Large intestine (tissue), 3 donors: Measurements from ENCODE around the gene MYRIP. TPM values are rescaled to one million over a fixed set of nuclear protein-coding genes. Genes with fewer than 3 reads are reported as not detected.
A peak's percentile ranks its signal among the peaks of the same experiment; 100 is the strongest.

Source experiments
- DNase-seq, 2 donors: peaks; one replicate each; pipeline versions ENCODE4 v3.0.0 to v3.0.0-alpha.2; 2013
- H3K27ac ChIP-seq: one replicate; pipeline ENCODE4 v1.5.1; 2013; ENCODE audit warnings: low read length
- H3K27me3 ChIP-seq: 2 replicates; pipeline ENCODE4 v1.6.1; 2013; ENCODE audit warnings: low read length; ENCODE audit not compliant: control insufficient read depth, insufficient read depth
- H3K36me3 ChIP-seq: 2 replicates; pipeline ENCODE4 v1.6.1; 2013; ENCODE audit warnings: low read length; ENCODE audit not compliant: control insufficient read depth, insufficient read depth
- H3K4me1 ChIP-seq: one replicate; pipeline ENCODE4 v1.6.1; 2013; ENCODE audit warnings: low read length; ENCODE audit not compliant: control insufficient read depth, insufficient read depth
- H3K4me3 ChIP-seq: one replicate; pipeline ENCODE4 v1.5.1; 2013; ENCODE audit warnings: low read length
- H3K9me3 ChIP-seq: one replicate; pipeline ENCODE4 v1.6.1; 2013; ENCODE audit warnings: mild to moderate bottlenecking, low read depth, low read length, moderate library complexity; ENCODE audit not compliant: control insufficient read depth
- WGBS: methylation state at CpG from one replicate; pipeline ENCODE4 v1.1.5; 2013; ENCODE audit warnings: low lambda C conversion rate; ENCODE audit not compliant: insufficient coverage; 5-methylcytosine and 5-hydroxymethylcytosine counted together
- polyA plus RNA-seq: library from polyadenylated mRNA; unstranded; fragments of 120-200 nt; gene quantifications from one replicate; pipeline ENCODE4 v1.2.1, GENCODE V29; 2013

The MYRIP gene
- polyA plus RNA-seq, 1 donor, result 3.1 TPM

DNA sequence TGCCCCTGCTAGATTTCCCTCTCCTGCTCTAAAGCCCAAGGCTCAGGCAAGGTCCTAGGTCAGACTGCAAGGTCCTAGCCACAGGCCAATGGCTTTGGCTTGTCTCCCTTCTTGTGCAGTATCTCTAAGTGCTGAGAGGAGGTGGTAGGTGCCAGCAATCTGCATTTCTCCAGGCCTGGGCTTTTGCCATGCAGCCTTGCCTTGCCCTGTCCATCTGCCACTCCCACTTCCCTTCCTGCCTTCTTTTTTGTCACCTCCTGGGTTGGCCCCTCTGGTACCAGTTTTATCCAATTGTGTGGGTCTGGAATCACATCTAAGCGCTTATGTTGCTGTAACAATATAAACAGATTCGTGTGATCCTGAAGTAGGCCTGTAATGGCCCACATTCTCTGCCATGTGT lies 109.9 kb downstream of the MYRIP start:
- peaks cover 4% of the 10 kb centered on the region for H3K4me1 ChIP-seq
- no CpG with 5 or more reads among the region's 2 CpGs for WGBS
- H3K4me3 ChIP-seq, result no peak overlapping the region
- no peaks in the 10 kb centered on the region for H3K36me3 ChIP-seq
- DNase-seq, result no peak
- H3K9me3 ChIP-seq, result no peaks in the 10 kb centered on the region
- H3K27ac ChIP-seq, result no peak overlapping the region
- no peaks in the 10 kb centered on the region for H3K27me3 ChIP-seq

DNA sequence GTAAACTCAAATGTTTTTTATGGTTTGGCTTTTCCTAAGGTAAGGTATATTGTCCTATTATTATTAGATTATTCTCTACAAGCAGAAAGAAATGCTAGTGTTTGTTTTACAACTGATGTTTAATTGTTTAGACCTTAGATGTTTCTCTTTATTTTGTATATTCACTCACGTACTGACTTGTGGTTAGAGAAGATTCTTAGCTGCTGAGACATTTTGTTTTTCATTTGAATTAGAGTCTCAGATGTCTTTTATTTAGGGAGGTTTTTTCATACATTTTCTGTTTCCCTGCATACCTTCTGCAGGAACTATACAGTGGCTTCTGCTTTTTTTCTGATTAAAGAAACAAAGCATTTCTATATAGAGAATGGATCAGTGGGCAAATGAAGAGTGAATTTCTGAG lies 110.9 kb downstream of the MYRIP start:
- Histone ChIP-seq H3K27me3 (no peaks in the 10 kb centered on the region), H3K36me3 (no peaks in the 10 kb centered on the region), H3K9me3 (no peaks in the 10 kb centered on the region), H3K27ac (no peak overlapping the region), H3K4me3 (no peak overlapping the region), H3K4me1 (peaks cover 4% of the 10 kb centered on the region)
- no CpG with 5 or more reads among the region's 1 CpG for WGBS
- DNase-seq, result no peak

DNA sequence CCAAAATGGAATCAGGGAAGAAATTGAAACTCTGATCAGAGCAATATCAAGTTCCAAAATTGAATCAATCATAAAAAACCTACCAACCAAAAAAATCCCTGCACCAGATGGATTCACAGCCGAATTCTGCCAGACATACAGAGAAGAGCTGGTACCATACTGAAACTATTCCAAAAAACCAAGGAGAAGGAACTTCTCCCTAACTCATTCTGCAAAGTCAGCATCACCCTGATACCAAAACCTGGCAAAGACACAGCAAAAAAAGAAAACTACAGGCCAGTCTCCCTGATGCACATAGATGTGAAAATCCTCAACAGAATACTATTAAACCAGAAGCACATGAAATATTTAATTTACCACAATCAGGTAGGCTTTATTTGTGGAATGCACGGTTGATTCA lies 118.1 kb downstream of the MYRIP start:
- Histone ChIP-seq H3K27ac (no peak overlapping the region), H3K27me3 (no peaks in the 10 kb centered on the region), H3K36me3 (no peaks in the 10 kb centered on the region), H3K4me1 (peaks cover under 1% of the 10 kb centered on the region), H3K4me3 (no peak overlapping the region), H3K9me3 (peaks cover 5% of the 10 kb centered on the region)
- 80% methylated on average over 1 of the region's 2 CpGs for WGBS
- DNase-seq, result no peak

DNA sequence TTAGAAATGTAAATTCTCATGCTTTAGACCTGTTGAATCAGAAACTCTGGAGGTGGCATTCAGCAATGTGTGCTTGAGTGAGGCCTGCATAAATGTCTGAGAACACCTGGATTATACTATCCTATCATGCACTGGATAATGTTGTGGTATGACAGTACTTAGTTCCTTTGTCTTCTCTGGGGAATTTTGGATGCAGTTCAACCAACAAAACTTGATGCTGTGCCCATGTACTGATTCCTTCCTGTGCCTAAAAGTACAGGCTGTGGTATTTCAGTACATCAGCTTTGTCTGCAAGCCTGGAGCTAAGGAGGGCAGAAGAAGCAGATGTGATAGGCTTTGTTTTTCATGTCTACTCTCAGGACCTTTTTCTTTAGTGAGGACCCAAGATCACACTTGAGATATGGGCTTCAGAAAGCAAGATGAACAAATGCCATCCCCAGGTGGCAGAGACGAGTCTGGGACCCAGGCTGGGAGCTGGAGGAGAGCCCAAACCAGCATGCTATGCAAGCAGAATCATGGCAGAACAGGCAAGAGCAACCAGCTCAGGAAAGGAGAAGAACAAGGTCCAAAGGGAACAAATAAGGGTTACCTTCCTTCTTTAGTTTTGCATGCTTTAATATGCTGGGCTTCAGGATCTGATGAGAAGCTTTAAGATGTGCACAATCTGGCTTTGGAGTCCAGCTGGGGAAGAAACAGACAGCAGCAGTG lies 124.7 kb downstream of the MYRIP start:
- Histone ChIP-seq H3K36me3 (no peaks in the 10 kb centered on the region), H3K4me3 (no peak overlapping the region), H3K27ac (no peak overlapping the region), H3K27me3 (no peaks in the 10 kb centered on the region), H3K4me1 (no peaks in the 10 kb centered on the region), H3K9me3 (no peaks in the 10 kb centered on the region)
- no CpG with 5 or more reads among the region's 1 CpG for WGBS
- no peak for DNase-seq

DNA sequence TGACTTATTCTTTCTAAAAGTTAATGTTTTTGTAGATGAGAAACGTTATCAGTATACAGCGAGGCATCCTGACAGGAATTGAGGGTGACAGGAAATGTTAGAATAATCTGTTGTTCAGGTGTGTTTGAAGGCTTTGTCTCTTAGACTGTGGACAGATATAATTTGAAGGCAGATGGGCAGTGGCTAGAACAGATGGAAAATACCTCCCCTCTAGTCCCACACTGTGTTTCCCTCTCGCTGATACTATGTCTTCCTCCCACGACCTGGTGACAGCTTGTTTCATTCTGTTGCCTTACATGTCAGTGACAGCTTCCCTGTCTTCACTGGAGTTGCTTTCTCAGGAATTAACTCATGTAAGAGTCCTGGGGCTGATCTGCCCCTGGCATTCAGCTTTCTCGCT lies 125.3 kb downstream of the MYRIP start:
- Histone ChIP-seq H3K27ac (no peak overlapping the region), H3K4me3 (no peak overlapping the region), H3K36me3 (no peaks in the 10 kb centered on the region), H3K4me1 (no peaks in the 10 kb centered on the region), H3K9me3 (no peaks in the 10 kb centered on the region), H3K27me3 (no peaks in the 10 kb centered on the region)
- no peak for DNase-seq
- WGBS, result 60% methylated on average over 1 of the region's 5 CpGs

DNA sequence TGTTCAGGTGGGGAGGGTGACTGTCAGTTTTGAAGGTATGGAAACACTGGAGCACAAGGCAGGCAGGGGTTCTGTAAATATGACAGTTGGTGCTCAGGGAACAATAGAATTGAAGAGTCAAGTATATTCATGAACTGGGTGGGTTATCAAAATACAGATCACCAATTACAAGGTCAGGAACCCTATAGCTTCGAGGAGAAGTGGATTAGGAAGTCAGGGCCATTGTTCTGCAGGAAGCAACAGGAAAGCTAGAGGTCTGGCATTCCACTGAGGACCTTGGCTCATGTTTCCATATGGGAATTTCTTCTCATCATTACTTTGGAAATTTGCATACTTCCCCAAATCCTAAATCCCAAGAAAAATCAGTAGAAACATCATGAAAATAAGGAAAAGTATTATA lies 125.9 kb downstream of the MYRIP start:
- Histone ChIP-seq H3K27ac (no peak overlapping the region), H3K27me3 (no peaks in the 10 kb centered on the region), H3K36me3 (no peaks in the 10 kb centered on the region), H3K4me1 (no peaks in the 10 kb centered on the region), H3K9me3 (no peaks in the 10 kb centered on the region), H3K4me3 (no peak overlapping the region)
- DNase-seq, result no peak
- WGBS, result no CpG with 5 or more reads among the region's 1 CpG

DNA sequence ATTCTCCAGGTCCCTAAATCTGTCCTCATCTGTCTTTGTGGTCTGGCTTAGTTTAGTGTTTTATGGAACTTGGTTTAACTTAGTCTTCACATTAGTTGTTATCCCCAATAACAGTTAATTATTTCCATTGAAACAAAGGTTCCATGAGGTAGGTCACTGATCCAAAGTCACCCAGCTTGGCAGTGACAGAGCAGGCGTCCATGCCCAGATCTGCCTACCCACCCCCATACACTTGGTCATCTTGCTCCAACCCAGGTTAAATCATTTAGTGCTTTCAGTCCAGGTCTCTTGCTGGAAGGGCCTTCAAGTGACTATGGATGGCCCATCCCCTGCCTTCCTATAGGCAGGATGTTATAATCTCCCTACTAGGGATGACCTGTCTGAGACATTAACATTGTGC lies 127.4 kb downstream of the MYRIP start:
- H3K4me3 ChIP-seq, result no peak overlapping the region
- no peak for DNase-seq
- no peak overlapping the region for H3K27ac ChIP-seq
- no CpG with 5 or more reads among the region's 1 CpG for WGBS
- no peaks in the 10 kb centered on the region for H3K36me3 ChIP-seq
- H3K9me3 ChIP-seq, result no peaks in the 10 kb centered on the region
- no peaks in the 10 kb centered on the region for H3K27me3 ChIP-seq
- no peaks in the 10 kb centered on the region for H3K4me1 ChIP-seq

DNA sequence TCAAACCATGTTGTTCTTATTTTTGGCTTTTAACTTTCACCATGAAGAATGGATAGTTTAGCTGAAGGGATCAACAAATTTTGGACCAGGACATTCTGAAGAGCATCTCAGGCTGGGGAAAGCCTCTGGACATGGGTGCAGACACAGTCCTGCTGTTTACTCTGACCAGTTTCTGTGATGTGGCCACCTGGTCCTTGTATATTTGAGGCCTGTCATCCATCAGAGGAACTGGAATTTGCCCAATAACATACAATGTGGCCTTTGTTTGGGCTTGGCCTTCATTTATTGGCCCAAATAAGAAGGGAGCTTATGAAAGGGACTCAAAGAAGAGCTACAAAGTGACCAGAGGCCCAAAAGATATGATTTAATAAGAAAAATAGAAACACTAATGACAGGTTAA lies 127.9 kb downstream of the MYRIP start:
- Histone ChIP-seq H3K36me3 (no peaks in the 10 kb centered on the region), H3K27ac (no peak overlapping the region), H3K4me1 (no peaks in the 10 kb centered on the region), H3K4me3 (no peak overlapping the region), H3K9me3 (no peaks in the 10 kb centered on the region), H3K27me3 (no peaks in the 10 kb centered on the region)
- no peak for DNase-seq

DNA sequence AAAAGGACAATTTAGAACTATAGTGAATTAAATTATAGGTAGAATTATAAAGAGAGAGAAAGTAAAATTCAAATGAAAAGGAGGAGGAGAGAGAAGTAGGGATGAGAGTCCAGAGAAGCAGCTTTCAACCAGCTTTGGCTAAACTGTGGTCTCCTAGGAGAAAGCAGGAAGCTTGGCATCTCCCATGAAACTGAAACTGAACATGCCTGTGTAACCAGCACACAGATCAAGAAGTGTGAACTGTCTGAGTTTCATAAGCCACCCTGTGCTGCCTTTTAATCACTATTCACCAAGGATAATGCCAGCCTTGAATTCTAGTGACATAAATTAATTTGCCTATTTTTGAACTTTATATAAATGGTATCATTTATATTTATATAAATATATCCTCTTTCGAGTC lies 128.5 kb downstream of the MYRIP start:
- Histone ChIP-seq H3K27me3 (no peaks in the 10 kb centered on the region), H3K4me3 (no peak overlapping the region), H3K36me3 (no peaks in the 10 kb centered on the region), H3K27ac (no peak overlapping the region), H3K4me1 (no peaks in the 10 kb centered on the region), H3K9me3 (no peaks in the 10 kb centered on the region)
- WGBS, result no CpG with 5 or more reads among the region's 1 CpG
- DNase-seq, result peak; percentile 12 to 61

DNA sequence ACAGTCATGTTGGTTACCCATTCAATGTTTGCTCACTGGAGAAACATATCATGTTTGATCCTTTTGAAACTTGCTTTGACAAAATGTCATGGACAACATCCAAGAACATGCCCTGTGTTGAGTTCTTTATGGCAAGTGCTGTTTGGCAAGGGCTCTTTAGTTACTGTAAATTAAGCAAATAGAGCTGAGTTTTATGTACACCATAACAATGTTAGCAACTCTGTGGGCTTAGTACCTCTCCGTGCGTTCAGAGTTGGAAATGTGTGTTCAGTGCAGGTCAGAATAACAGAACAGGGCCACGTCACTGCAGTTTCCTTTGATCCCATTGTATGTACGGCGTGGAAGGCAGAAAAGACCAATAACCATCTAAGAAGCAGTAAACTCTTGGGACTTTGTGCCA lies 132.5 kb downstream of the MYRIP start:
- Histone ChIP-seq H3K9me3 (no peaks in the 10 kb centered on the region), H3K4me3 (no peak overlapping the region), H3K27ac (no peak overlapping the region), H3K27me3 (no peaks in the 10 kb centered on the region), H3K4me1 (no peaks in the 10 kb centered on the region), H3K36me3 (no peaks in the 10 kb centered on the region)
- WGBS, result no CpG with 5 or more reads among the region's 5 CpGs
- DNase-seq, result no peak

DNA sequence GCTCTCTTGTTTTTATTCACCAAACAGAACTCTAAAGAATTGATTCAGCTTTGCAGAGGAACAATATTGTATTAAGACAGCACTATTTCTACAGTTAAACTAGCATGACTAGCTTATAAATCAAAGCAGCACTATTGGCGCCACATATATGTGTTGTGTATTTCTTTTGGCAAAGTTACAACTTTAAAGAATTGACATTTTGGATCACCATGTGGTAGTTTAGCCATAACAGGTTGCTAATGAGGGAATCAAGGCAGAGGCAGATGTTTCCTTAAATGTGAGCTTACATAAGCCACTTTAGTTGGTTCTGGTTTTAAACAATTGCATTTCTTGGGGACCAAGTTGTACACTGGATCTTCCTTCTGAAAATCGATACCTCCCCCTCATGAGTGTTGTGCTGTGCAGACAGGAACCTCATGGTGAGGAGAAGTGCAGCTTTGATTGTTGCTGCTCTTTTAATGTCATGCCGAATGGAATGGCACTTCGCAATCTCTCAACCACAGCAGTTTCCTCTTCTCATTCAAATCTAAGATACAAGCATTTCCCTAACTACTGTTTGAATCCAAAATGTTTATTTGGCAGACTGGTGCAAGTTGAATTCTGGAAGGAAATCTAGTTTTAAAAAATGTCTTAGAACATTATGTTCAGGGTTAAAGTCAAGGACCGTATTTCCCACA lies 151.2 kb downstream of the MYRIP start:
- Histone ChIP-seq H3K27ac (no peak overlapping the region), H3K27me3 (no peaks in the 10 kb centered on the region), H3K4me3 (no peak overlapping the region), H3K4me1 (no peaks in the 10 kb centered on the region), H3K36me3 (no peaks in the 10 kb centered on the region), H3K9me3 (no peaks in the 10 kb centered on the region)
- DNase-seq, result no peak
- WGBS, result 71% methylated on average over 3 of the region's 5 CpGs
